HEK293T (cell line): Measurements from ENCODE around the gene TSPAN10.
A peak's percentile ranks its signal among the peaks of the same experiment; 100 is the strongest.

Experiments used
- CTCF ChIA-PET: fragments of 350-600 bp; formaldehyde crosslinking; extraction: SDS; loops from one replicate; lab custom pipeline; 2021; ENCODE audit warnings: antibody characterized with exemption, inconsistent platforms; lab: Yijun Ruan, JAX
- POLR2A ChIA-PET: fragments of 350-600 bp; formaldehyde crosslinking; extraction: SDS; loops from one replicate; lab custom pipeline; 2020; ENCODE audit warnings: antibody characterized with exemption, inconsistent platforms; lab: Yijun Ruan, JAX
- DNase-seq: peaks from one replicate; pipeline ENCODE4 v3.0.0; 2012; ENCODE audit warnings: mixed read lengths; ENCODE audit errors: extremely low spot score
- ARNT ChIP-seq: fragments of 450-650 bp; IDR thresholded peaks from 2 replicates; pipeline ENCODE4 v1.6.1; 2017; ENCODE audit warnings: mild to moderate bottlenecking
- BHLHE40 ChIP-seq: fragments of 450-650 bp; IDR thresholded peaks from 2 replicates; pipeline ENCODE4 v1.6.1; 2016; ENCODE audit warnings: mild to moderate bottlenecking, moderate library complexity, borderline replicate concordance
- CTBP1 ChIP-seq: fragments of 450-650 bp; IDR thresholded peaks from 2 replicates; pipeline ENCODE4 v1.6.1; 2016; ENCODE audit warnings: borderline replicate concordance
- ELF4 ChIP-seq: fragments of 450-650 bp; IDR thresholded peaks from 2 replicates; pipeline ENCODE4 v1.6.1; 2017; ENCODE audit warnings: antibody characterized with exemption
- FOXA1 ChIP-seq: fragments of 450-650 bp; IDR thresholded peaks from 2 replicates; pipeline ENCODE4 v1.6.1; 2016; ENCODE audit warnings: mild to moderate bottlenecking
- FOXK2 ChIP-seq: fragments of 450-650 bp; IDR thresholded peaks from 2 replicates; pipeline ENCODE4 v1.6.1; 2016; ENCODE audit warnings: mild to moderate bottlenecking
- FOXM1 ChIP-seq: fragments of 450-650 bp; IDR thresholded peaks from 2 replicates; pipeline ENCODE4 v1.6.1; 2017; ENCODE audit warnings: mild to moderate bottlenecking, borderline replicate concordance
- HDGF ChIP-seq: fragments of 450-650 bp; IDR thresholded peaks from 2 replicates; pipeline ENCODE4 v1.6.1; 2017; ENCODE audit warnings: antibody characterized with exemption, borderline replicate concordance
- L3MBTL2 ChIP-seq: fragments of 450-650 bp; conservative IDR thresholded peaks from 2 replicates; pipeline ENCODE4 v1.6.1; 2016; ENCODE audit warnings: mild to moderate bottlenecking
- LEF1 ChIP-seq: fragments of 450-650 bp; IDR thresholded peaks from 2 replicates; pipeline ENCODE4 v1.6.1; 2017; ENCODE audit warnings: mild to moderate bottlenecking, borderline replicate concordance
- NFRKB ChIP-seq: fragments of 450-650 bp; IDR thresholded peaks from 2 replicates; pipeline ENCODE4 v1.6.1; 2016; ENCODE audit warnings: mild to moderate bottlenecking, moderate library complexity
- SP1 ChIP-seq: fragments of 450-650 bp; IDR thresholded peaks from 2 replicates; pipeline ENCODE4 v1.6.1; 2017
- SUZ12 ChIP-seq: fragments of 450-650 bp; IDR thresholded peaks from 2 replicates; pipeline ENCODE4 v1.6.1; 2016; ENCODE audit warnings: mild to moderate bottlenecking
- TARDBP ChIP-seq: fragments of 450-650 bp; IDR thresholded peaks from 2 replicates; pipeline ENCODE4 v1.6.1; 2016
- ZNF384 ChIP-seq: fragments of 450-650 bp; IDR thresholded peaks from 2 replicates; pipeline ENCODE4 v1.6.1; 2016
- TF ChIP-seq, protein P1 (sequence below): fragments of 450-650 bp; IDR thresholded peaks from 2 replicates; pipeline ENCODE4 v1.6.1; 2016

Gene TSPAN10

DNA sequence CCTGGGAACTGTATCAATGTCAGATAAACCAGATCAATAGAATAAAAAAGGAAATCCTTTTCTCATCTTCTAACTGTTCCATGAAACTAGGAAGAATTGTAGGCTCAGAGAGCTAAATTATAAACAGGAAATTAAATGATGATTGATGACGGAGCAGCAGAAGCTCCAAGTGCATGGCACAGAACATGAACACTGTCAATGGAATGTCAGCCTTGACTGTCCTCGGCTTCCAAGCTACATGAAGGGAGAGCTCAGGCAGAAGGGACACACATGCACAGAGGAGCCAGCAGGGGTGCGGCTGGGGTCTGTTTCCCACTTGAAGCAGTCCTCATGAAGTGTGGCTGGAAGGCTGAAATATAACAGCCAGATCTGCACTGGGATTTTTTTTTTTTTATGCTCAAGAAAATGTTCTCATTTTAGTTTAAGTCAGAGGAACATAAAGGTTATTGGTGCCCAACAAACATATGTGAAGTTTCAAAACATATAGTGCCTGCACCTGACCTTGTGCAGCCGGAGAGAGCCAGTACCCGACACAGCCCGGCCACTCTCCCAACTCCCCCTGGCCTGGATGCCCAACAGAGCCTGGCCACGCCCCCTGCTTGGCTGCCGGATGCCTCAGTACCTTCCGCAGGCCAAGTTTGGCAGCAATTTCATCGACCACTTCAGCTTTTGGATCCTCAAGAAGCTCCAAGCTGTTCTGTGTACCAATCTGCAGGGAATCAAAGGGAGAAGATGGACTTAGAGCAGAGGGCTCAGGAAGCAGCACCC lies 37.1 kb upstream of the TSPAN10 start:
- CTCF ChIA-PET, result interaction anchor here (0.6 to 1.5 kb wide), 5 partner anchors 9 to 122 kb away, joined by 3 to 5 read pairs (median 3); no protein-coding TSS in a partner anchor
- POLR2A ChIA-PET, result interaction anchor here (1.1 kb wide), 1 partner anchor 42 kb away, joined by 3 read pairs; no protein-coding TSS in a partner anchor
- no peak for DNase-seq

DNA sequence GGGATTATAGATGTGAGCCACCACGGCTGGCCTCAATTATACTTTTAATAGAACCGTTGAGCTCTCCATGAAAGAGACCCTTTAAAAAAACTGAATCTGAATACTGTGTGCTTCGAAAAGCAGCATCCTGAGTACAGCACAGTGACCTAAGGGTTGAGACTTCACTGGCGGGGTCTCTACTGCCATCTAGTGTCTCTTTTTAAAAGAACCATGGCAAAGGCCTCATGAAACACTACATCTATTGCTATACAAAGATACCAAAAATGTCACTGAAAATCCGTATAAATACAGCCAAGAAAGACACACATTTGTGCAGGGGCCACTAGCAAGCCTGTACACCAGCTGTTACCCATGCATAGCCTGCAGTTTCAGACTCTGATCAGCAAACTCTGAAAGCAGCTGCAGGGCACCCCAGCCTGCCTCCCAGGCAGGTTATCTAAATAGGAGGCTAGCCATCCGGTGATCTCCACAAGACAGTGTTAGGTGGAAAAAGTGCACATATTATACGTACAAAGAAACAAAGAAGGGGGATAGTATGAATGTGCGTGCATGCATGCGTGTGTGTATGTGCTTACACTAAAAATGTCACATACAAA lies 35.4 kb upstream of the TSPAN10 start:
- TF ChIP-seq SUZ12, result no peak
- no peak for TF ChIP-seq ELF4
- no peak for TF ChIP-seq SP1
- no peak for TF ChIP-seq ZNF384
- no peak for TF ChIP-seq FOXA1
- no peak for TF ChIP-seq LEF1
- no peak for TF ChIP-seq CTBP1
- no peak for TF ChIP-seq TARDBP
- peak; percentile 78 for DNase-seq
- ChIA-PET CTCF (interaction anchor here (0.6 to 1.6 kb wide), 6 partner anchors 11 to 117 kb away, joined by 3 to 7 read pairs (median 4); no protein-coding TSS in a partner anchor), POLR2A (interaction anchor here (0.8 to 1.4 kb wide), 2 partner anchors 35 to 49 kb away, joined by 3 read pairs; partner anchors contain the start of gene FAAP100)

More for the DNA sequence above, 37.1 kb upstream of the TSPAN10 start:
- TF ChIP-seq LEF1 (no peak), ELF4 (no peak), CTBP1 (no peak), TARDBP (no peak)

DNA sequence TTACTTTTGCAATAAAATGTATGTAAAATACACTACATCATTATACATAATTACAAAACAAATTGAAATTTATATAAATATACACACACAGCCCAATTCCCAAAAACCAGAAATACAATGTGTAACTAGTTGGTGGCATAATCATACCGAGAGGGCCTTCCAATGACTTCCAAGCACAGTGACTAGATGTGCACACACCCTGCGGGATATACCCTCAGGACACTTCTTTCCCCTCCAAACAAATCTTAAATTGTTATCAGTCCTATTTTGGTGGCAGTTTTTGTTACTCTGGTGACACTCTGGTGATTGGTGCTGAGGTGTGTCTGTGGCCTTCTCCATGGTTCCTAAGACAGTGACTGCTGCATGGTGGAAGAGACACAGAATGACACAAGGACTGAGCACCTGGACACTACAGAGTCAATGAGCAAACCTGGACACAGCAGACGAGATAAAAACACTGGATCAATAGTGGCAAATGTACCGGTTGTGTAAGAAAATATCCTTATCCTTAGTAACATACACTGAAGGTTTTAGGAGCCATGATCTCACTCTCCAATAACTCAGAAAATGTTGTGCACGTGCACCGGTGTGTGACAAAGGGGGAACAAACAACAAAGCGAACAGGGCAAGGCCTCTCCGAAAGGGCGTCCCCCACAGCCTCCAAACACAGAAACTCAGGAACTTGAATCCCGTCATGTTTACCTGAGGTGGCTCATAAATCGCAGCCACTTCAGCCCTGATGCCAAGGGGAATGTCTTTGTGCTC lies 33.0 kb upstream of the TSPAN10 start:
- CTCF ChIA-PET, result no interaction called here

DNA sequence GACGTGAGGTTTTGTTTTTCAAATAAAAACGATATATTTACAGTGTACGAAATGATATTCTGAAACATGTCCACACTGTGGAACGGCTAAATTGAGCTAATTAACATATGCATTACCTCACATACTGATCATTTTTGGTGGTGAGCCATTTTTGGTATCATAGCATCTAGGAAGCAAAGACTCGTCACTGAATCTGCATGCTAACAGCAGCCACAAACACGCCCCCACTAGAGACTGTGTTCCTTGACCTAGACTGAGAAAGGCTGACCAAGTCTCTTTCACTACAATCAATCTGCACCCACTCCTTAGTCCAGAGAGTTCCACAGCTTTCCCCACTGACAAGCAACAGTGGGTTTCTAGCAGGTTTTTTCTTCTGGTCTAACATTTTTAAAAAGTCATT lies 29.6 kb upstream of the TSPAN10 start:
- no peak for DNase-seq
- no peak for TF ChIP-seq FOXM1
- CTCF ChIA-PET, result interaction anchor here (0.8 kb wide), 1 partner anchor 9 kb away, joined by 3 read pairs; no protein-coding TSS in a partner anchor
- POLR2A ChIA-PET, result interaction anchor here (1.5 kb wide), 1 partner anchor 59 kb away, joined by 3 read pairs; the partner anchor contains the start of genes CCDC137 and OXLD1

More for the DNA sequence above, 33.0 kb upstream of the TSPAN10 start:
- TF ChIP-seq ARNT (no peak), SP1 (no peak), LEF1 (no peak), FOXA1 (no peak), TARDBP (no peak), ELF4 (no peak), NFRKB (no peak), FOXK2 (no peak), BHLHE40 (no peak), L3MBTL2 (no peak), SUZ12 (no peak), HDGF (no peak), FOXM1 (no peak), ZNF384 (no peak), CTBP1 (no peak)
- TF ChIP-seq, protein P1, sequence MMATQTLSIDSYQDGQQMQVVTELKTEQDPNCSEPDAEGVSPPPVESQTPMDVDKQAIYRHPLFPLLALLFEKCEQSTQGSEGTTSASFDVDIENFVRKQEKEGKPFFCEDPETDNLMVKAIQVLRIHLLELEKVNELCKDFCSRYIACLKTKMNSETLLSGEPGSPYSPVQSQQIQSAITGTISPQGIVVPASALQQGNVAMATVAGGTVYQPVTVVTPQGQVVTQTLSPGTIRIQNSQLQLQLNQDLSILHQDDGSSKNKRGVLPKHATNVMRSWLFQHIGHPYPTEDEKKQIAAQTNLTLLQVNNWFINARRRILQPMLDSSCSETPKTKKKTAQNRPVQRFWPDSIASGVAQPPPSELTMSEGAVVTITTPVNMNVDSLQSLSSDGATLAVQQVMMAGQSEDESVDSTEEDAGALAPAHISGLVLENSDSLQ, result no peak
- POLR2A ChIA-PET, result no interaction called here
- DNase-seq, result no peak

DNA sequence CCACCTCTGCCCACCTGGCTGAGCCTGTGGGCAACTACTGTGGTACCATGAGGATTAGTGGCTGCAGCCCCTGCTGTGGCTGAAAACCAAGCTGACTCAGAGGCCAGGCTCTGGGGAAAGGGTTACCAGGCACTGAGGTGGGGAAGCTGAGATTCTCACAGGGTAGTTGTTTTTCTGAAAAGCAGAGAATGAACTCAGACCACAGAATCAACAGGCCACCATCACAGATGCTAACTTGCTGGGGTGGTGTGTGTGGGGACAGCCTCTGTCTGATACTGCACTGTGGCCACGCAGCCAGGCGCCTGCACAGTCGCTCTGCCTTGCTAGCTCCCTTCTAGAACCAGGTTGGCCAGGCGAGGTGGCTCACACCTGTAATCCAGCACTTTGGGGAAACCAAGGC lies 28.9 kb upstream of the TSPAN10 start:
- DNase-seq, result no peak
- POLR2A ChIA-PET, result interaction anchor here (1.1 to 1.5 kb wide), 2 partner anchors 28 to 59 kb away, joined by 3 read pairs; partner anchors contain the start of genes CCDC137 and OXLD1
- CTCF ChIA-PET, result interaction anchor here (0.8 kb wide), 1 partner anchor 10 kb away, joined by 3 read pairs; no protein-coding TSS in a partner anchor
- no peak for TF ChIP-seq SUZ12
- TF ChIP-seq ELF4, result no peak
- TF ChIP-seq, protein P1, result no peak
- TF ChIP-seq FOXA1, result no peak
- TF ChIP-seq FOXM1, result no peak
- TF ChIP-seq ZNF384, result no peak
- no peak for TF ChIP-seq TARDBP
- no peak for TF ChIP-seq NFRKB
- TF ChIP-seq CTBP1, result no peak
- no peak for TF ChIP-seq BHLHE40
- TF ChIP-seq FOXK2, result no peak
- no peak for TF ChIP-seq LEF1
- TF ChIP-seq SP1, result no peak
- TF ChIP-seq L3MBTL2, result no peak
- TF ChIP-seq ARNT, result no peak
- no peak for TF ChIP-seq HDGF

DNA sequence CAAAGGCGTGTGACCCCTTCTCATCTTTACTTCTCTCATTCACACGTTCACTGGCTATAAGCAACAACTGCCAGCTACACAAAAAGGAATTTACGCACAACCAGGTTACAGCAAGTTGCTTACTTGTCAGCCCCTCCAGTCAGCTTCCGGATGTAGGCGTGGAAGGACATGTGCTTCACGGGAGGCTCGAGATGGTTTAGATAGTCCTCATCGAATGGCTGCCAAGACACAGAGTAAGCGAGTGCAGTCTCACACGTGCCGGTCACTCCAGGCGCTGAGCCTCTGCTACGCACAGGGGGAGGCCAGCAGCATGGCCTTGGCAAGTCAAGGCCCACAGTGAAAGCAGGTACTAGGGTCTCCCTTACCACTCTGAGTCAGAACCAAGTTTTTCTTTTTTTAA lies 28.4 kb upstream of the TSPAN10 start:
- CTCF ChIA-PET, result no interaction called here
- no peak for DNase-seq
- TF ChIP-seq SUZ12 (no peak), NFRKB (no peak), SP1 (no peak), TARDBP (no peak), FOXK2 (no peak), ZNF384 (no peak), LEF1 (no peak), ELF4 (no peak), CTBP1 (no peak), FOXA1 (no peak), HDGF (no peak), FOXM1 (no peak), L3MBTL2 (no peak), BHLHE40 (no peak)
- TF ChIP-seq, protein P1, result no peak
- POLR2A ChIA-PET, result interaction anchor here (1.1 kb wide), 1 partner anchor 28 kb away, joined by 3 read pairs; no protein-coding TSS in a partner anchor
